ENCODE measurements around the gene GMCL2. TPM values are rescaled to one million over a fixed set of nuclear protein-coding genes. Genes with fewer than 3 reads are reported as not detected.

Gene GMCL2
- total and polyA plus RNA-seq, 9 of the 15 experiments (the other 6 are each of a cell fraction or from before 2014, with no cell fraction given) = 0.04 TPM; not detected in 8

DNA sequence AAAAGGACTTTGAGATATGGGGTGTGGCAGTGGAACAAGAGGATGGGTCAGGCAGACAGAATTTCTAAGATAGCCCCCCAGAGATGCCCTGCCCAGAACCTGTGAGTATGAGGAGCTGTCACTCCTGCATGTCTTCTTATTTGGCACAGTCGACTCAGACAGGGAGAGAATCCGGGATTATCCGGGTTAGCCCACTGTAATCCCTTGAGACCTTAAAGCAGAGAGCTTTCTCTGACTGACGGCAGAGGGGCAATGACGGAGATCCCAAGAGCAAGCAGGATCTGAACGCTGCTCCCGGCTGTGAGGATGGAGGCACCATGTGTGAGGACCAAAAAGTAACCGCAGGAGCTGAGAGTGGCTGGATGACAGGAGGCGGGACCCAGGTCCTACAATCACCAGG lies 24.7 kb downstream of the GMCL2 start:
- POLR2A ChIA-PET = interaction anchor here (0.6 to 2.2 kb wide), 7 partner anchors 9 to 88 kb away, joined by 3 to 10 read pairs (median 5); partner anchors contain the start of gene NHP2
- intact Hi-C loops (cut with micrococcal nuclease) = loop anchor here (10.0 kb wide), 1 partner anchor 168 kb away; the partner anchor contains the start of gene PROP1

More for the DNA sequence above, 24.7 kb downstream of the GMCL2 start:
- Histone ChIP-seq H4K20me1 (replicated peaks; ENCODE audit: control insufficient read depth, insufficient read depth, low read length) (no peaks in the 10 kb centered on the region), H3K27me3 (ENCODE audit: control insufficient read depth in 2 of 2, insufficient read depth in 2 of 2, low read length in 2 of 2) (peaks cover 3 to 18% of the 10 kb centered on the region in 2 experiments; a peak in 2 of 5 replicates), H2AFZ (ENCODE audit: low read depth, low read length) (no peak overlapping the region), H3K36me3 (ENCODE audit: control insufficient read depth, insufficient read depth, low read length) (no peaks in the 10 kb centered on the region), H3K4me2 (ENCODE audit: insufficient read depth, low read length) (no peak overlapping the region), H3K9ac (ENCODE audit: insufficient read depth in 1 of 2, low read depth in 2 of 2, low read length in 2 of 2) (no peak overlapping the region), H3K9me3 (replicated peaks; ENCODE audit: control insufficient read depth, insufficient read depth, low read depth, low read length) (no peaks in the 10 kb centered on the region), H3K79me2 (ENCODE audit: control insufficient read depth, insufficient read depth, low read length) (no peaks in the 10 kb centered on the region), H3K9me1 (ENCODE audit: control insufficient read depth, insufficient read depth, low read length) (no peaks in the 10 kb centered on the region), H3K4me3 (no peak overlapping the region), H3K27ac (ENCODE audit: extremely low read depth, low read depth, low read length) (no peak overlapping the region), H3K4me1 (replicated peaks in 1 of 2; ENCODE audit: control insufficient read depth in 2 of 2, insufficient read depth in 2 of 2, low read length in 2 of 2) (peaks cover 3 to 15% of the 10 kb centered on the region in 2 experiments; a peak in 3 of 5 replicates)
- TF ChIP-seq TCFL5 (CRISPR knock-in tag; conservative IDR thresholded peaks at IDR 0.05) (no peak), ZNF23 (CRISPR knock-in tag; IDR thresholded peaks at IDR 0.05) (no peak), PHB2 (IDR thresholded peaks at IDR 0.05; ENCODE audit: low read depth) (no peak), LEF1 (IDR thresholded peaks at IDR 0.05) (no peak), NFATC3 (IDR thresholded peaks at IDR 0.05) (no peak), MIER1 (IDR thresholded peaks at IDR 0.05; ENCODE audit: low read depth) (no peak), ZNF586 (CRISPR knock-in tag; conservative IDR thresholded peaks at IDR 0.05) (no peak), CCAR2 (IDR thresholded peaks at IDR 0.05; ENCODE audit: low read depth, low read length) (no peak), FOXA3 (CRISPR knock-in tag; conservative IDR thresholded peaks at IDR 0.05 in 1 of 2, IDR thresholded peaks at IDR 0.05 in 1 of 2) (no peak), FUS (optimal IDR thresholded peaks at IDR 0.05; ENCODE audit: low read depth, low read length) (no peak), ZNF785 (CRISPR knock-in tag; IDR thresholded peaks at IDR 0.05) (no peak)
- TF ChIP-seq, protein P1, sequence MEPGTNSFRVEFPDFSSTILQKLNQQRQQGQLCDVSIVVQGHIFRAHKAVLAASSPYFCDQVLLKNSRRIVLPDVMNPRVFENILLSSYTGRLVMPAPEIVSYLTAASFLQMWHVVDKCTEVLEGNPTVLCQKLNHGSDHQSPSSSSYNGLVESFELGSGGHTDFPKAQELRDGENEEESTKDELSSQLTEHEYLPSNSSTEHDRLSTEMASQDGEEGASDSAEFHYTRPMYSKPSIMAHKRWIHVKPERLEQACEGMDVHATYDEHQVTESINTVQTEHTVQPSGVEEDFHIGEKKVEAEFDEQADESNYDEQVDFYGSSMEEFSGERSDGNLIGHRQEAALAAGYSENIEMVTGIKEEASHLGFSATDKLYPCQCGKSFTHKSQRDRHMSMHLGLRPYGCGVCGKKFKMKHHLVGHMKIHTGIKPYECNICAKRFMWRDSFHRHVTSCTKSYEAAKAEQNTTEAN (CRISPR knock-in tag; IDR thresholded peaks at IDR 0.05) = no peak
- DNase-seq (ENCODE audit: extremely low read depth in 1 of 4, low spot score in 3 of 4) (peak in 1 of 4 experiments; percentile 2), ATAC-seq (no peak), FAIRE-seq (no peak)
- in situ Hi-C loops (cut with MboI) = no loop called here
- BruUV-seq (replicated peaks) = no TSS peak
- CTCF ChIA-PET (ENCODE audit: low intra/inter-chr PET ratio) = interaction anchor here (5.9 kb wide), 1 partner anchor 86 kb away, joined by 108 read pairs; no protein-coding TSS in a partner anchor
- WGBS (ENCODE audit: insufficient coverage, low coverage, missing lambda C conversion rate) = 24% methylated on average over 9 of the region's 9 CpGs

All from K562 (cell line).